Keratinocyte (primary cell): ENCODE results near the gene ATP7A. TPM values are rescaled to one million over a fixed set of nuclear protein-coding genes. Genes with fewer than 3 reads are reported as not detected.

Experiments used
- DNase-seq: peaks from one replicate; pipeline ENCODE4 v3.0.0-alpha.2; 2011; ENCODE audit warnings: low read depth, missing footprints, low spot score
- FAIRE-seq: peaks from 2 replicates; lab custom pipeline; 2011; peaks lifted over from hg19 to GRCh38; lab: Jason Lieb, UNC
- H2AFZ ChIP-seq: 2 replicates; pipeline ENCODE4 v1.6.0; 2012; ENCODE audit warnings: low read length, control low read depth, inconsistent platforms; ENCODE audit not compliant: control insufficient read depth
- H3K27ac ChIP-seq: 2 replicates; pipeline ENCODE4 v1.5.1; 2011; ENCODE audit warnings: low read length; ENCODE audit not compliant: control insufficient read depth, insufficient read depth
- H3K27me3 ChIP-seq: 3 replicates; pipeline ENCODE4 v1.6.0; 2011; ENCODE audit warnings: low read length; ENCODE audit not compliant: control insufficient read depth, insufficient read depth; ENCODE audit errors: extremely low read depth
- H3K36me3 ChIP-seq, 2 experiments: 2 replicates in 1 of 2; 3 replicates in 1 of 2; pipeline ENCODE4 v1.5.1; 2011; ENCODE audit warnings: low read length in 2 of 2, mild to moderate bottlenecking in 1 of 2; ENCODE audit not compliant: control insufficient read depth in 2 of 2, insufficient read depth in 2 of 2; ENCODE audit errors: extremely low read depth in 1 of 2
- H3K4me1 ChIP-seq: 3 replicates; pipeline ENCODE4 v1.5.1; 2011; ENCODE audit warnings: low read length; ENCODE audit not compliant: control insufficient read depth, insufficient read depth; ENCODE audit errors: extremely low read depth
- H3K4me2 ChIP-seq: 3 replicates; pipeline ENCODE4 v1.6.0; 2011; ENCODE audit warnings: low read depth, low read length; ENCODE audit not compliant: control insufficient read depth, insufficient read depth; ENCODE audit errors: extremely low read depth
- H3K4me3 ChIP-seq, 3 experiments: fragments of 200-600 bp in 1 of 3; sonication (generic) in 1 of 3; 2 replicates in 2 of 3; 3 replicates in 1 of 3; pipeline ENCODE4 v1.5.1; 2011 to 2016; ENCODE audit warnings: low read length in 3 of 3, mild to moderate bottlenecking in 3 of 3, control low read depth in 2 of 3, inconsistent platforms in 1 of 3, low read depth in 1 of 3, mixed read lengths in 1 of 3, mixed run types in 1 of 3, moderate library complexity in 1 of 3; ENCODE audit not compliant: control insufficient read depth in 2 of 3, insufficient read depth in 2 of 3; ENCODE audit errors: extremely low read depth in 1 of 3
- H3K79me2 ChIP-seq: 2 replicates; pipeline ENCODE4 v1.6.0; 2012; ENCODE audit warnings: low read length; ENCODE audit not compliant: control insufficient read depth, insufficient read depth
- H3K9ac ChIP-seq: 3 replicates; pipeline ENCODE4 v1.6.0; 2011; ENCODE audit warnings: low read length; ENCODE audit not compliant: control insufficient read depth, insufficient read depth; ENCODE audit errors: extremely low read depth
- H3K9me1 ChIP-seq: 3 replicates; pipeline ENCODE4 v1.6.0; 2011; ENCODE audit warnings: low read length; ENCODE audit not compliant: control insufficient read depth, insufficient read depth; ENCODE audit errors: extremely low read depth
- H3K9me3 ChIP-seq: 2 replicates; pipeline ENCODE4 v1.5.1; 2012; ENCODE audit warnings: low read depth, low read length; ENCODE audit not compliant: control insufficient read depth
- H4K20me1 ChIP-seq: 3 replicates; pipeline ENCODE4 v1.6.0; 2011; ENCODE audit warnings: low read length; ENCODE audit not compliant: control insufficient read depth, insufficient read depth; ENCODE audit errors: extremely low read depth
- CTCF ChIP-seq, 3 experiments: IDR thresholded peaks in 1 of 3; conservative IDR thresholded peaks in 1 of 3; optimal IDR thresholded peaks in 1 of 3; 2 replicates in 2 of 3; 3 replicates in 1 of 3; pipeline versions ENCODE3 to v1.5.1; 2011; ENCODE audit warnings: low read length in 3 of 3, mild to moderate bottlenecking in 3 of 3, moderate library complexity in 2 of 3, control low read depth in 1 of 3, inconsistent platforms in 1 of 3; ENCODE audit not compliant: insufficient read depth in 2 of 3; ENCODE audit errors: extremely low read depth in 1 of 3
- EZH2 ChIP-seq: IDR thresholded peaks from one replicate; pipeline ENCODE4 v1.6.1; 2012; ENCODE audit warnings: inconsistent platforms, mild to moderate bottlenecking, low read length, moderate library complexity
- dilution Hi-C: fragments of 300-500 bp; cut with MboI; formaldehyde crosslinking; loops from one replicate; pipeline ENCODE4 v1.7.0; 2020; ENCODE audit warnings: low sequenced_read_pairs; ENCODE audit not compliant: extremely low pct_ligation_motif_present
- polyA plus RNA-seq, 5 experiments: library from polyadenylated mRNA; depleted of rRNA in 3 of 5; stranded (reverse) in 3 of 5; stranded (forward) in 1 of 5; unstranded in 1 of 5; fragments of >200 nt; gene quantifications; 1 replicate in 1 of 5; 2 replicates in 3 of 5; 3 replicates in 1 of 5; pipeline versions ENCODE4 v1.2.1 to v1.2.3, GENCODE V29; 2011 to 2012; ENCODE audit warnings: missing spikeins in 2 of 5, low read depth in 1 of 5, low replicate concordance in 1 of 5

The ATP7A gene
- polyA plus RNA-seq, 1 donor (not counting 4 experiments of a cell fraction or from before 2014, with no cell fraction given) = 4.0 TPM

GRCh38 chrX:77962068-77962902, 51.8 kb downstream of the ATP7A start:
- no peak overlapping the region for H3K9ac ChIP-seq
- no peak overlapping the region for H3K4me2 ChIP-seq
- H3K27ac ChIP-seq = no peak overlapping the region
- no peaks in the 10 kb centered on the region for H3K27me3 ChIP-seq
- H4K20me1 ChIP-seq = no peaks in the 10 kb centered on the region
- no peaks in the 10 kb centered on the region for H3K36me3 ChIP-seq
- H3K4me1 ChIP-seq = no peaks in the 10 kb centered on the region
- H2AFZ ChIP-seq = no peak overlapping the region
- DNase-seq (no peak), FAIRE-seq (no peak)
- dilution Hi-C loops = no loop called here
- no peak overlapping the region for H3K4me3 ChIP-seq
- no peak for TF ChIP-seq CTCF (optimal IDR thresholded peaks at IDR 0.05 in 1 of 3, IDR thresholded peaks at IDR 0.05 in 1 of 3, conservative IDR thresholded peaks at IDR 0.05 in 1 of 3; ENCODE audit: extremely low read depth in 1 of 3, insufficient read depth in 2 of 3, low read length in 3 of 3)
- TF ChIP-seq EZH2 = no peak
- H3K9me3 ChIP-seq = no peaks in the 10 kb centered on the region
- H3K79me2 ChIP-seq = no peaks in the 10 kb centered on the region
- H3K9me1 ChIP-seq = no peaks in the 10 kb centered on the region

- dilution Hi-C loops = no loop called here
These were observed 55.9 kb downstream of the ATP7A start for GRCh38 chrX:77966361-77966760.

More at GRCh38 chrX:77966361-77966760, 55.9 kb downstream of the ATP7A start:
- Histone ChIP-seq H3K36me3 (no peaks in the 10 kb centered on the region), H3K27ac (no peak overlapping the region), H3K79me2 (no peaks in the 10 kb centered on the region), H3K4me2 (no peak overlapping the region), H3K27me3 (no peaks in the 10 kb centered on the region), H2AFZ (no peak overlapping the region), H4K20me1 (no peaks in the 10 kb centered on the region), H3K9me3 (no peaks in the 10 kb centered on the region), H3K4me3 (no peak overlapping the region), H3K4me1 (no peaks in the 10 kb centered on the region), H3K9me1 (no peaks in the 10 kb centered on the region), H3K9ac (no peak overlapping the region)
- FAIRE-seq = no peak
- TF ChIP-seq EZH2 = no peak
- TF ChIP-seq CTCF (optimal IDR thresholded peaks at IDR 0.05 in 1 of 3, IDR thresholded peaks at IDR 0.05 in 1 of 3, conservative IDR thresholded peaks at IDR 0.05 in 1 of 3; ENCODE audit: extremely low read depth in 1 of 3, insufficient read depth in 2 of 3, low read length in 3 of 3) = no peak
- no peak for DNase-seq
